Hematopoietic multipotent progenitor cell treated with erythropoietin and hydrocortisone succinate and interleukin-3 and kit ligand, for 6 days (in vitro differentiated cells): Measurements from ENCODE around the gene NFE2L3.
"Not testable (repeated sequence)": the region's sequence is repeated elsewhere in the genome, so short reads cannot be mapped to it uniquely, and the experiment has no call there.

Experiments used
- DNase-seq: peaks from one replicate; pipeline ENCODE4 v3.0.0-alpha.2; 2015

Gene NFE2L3

DNA sequence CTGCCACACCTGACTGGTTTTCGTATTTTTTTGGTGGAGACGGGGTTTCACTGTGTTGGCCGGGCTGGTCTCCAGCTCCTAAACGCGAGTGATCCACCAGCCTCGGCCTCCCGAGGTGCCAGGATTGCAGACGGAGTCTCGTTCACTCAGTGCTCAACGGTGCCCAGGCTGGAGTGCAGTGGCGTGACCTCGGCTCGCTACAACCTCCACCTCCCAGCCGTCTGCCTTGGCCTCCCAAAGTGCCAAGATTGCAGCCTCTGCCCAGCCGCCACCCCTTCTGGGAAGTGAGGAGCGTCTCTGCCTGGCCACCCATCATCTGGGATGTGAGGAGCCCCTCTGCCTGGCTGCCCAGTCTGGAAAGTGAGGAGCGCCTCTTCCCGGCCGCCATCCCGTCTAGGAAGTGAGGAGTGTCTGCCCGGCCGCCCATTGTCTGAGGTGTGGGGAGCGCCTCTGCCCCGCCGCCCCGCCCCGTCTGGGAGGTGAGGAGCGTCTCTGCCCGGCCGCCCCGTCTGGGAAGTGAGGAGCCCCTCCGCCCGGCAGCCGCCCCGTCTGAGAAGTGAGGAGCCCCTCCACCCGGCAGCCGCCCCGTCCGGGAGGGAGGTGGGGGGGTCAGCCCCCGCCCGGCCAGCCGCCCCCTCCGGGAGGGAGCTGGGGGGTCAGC is 4.2 kb upstream of the NFE2L3 start:
- not testable (repeated sequence) for DNase-seq

- not testable (repeated sequence) for DNase-seq
These were observed 3.7 kb upstream of the NFE2L3 start for GRCh38 chr7:26148307-26148700.

- no peak for DNase-seq
These were observed 2.5 kb upstream of the NFE2L3 start for GRCh38 chr7:26149391-26149977.

- peak; percentile 26 for DNase-seq
These were observed 902 bp upstream of the NFE2L3 start for GRCh38 chr7:26151096-26151495.

- DNase-seq = no peak
These were observed 397 bp upstream of the NFE2L3 start for GRCh38 chr7:26151650-26151952.

- not testable (repeated sequence) for DNase-seq
These were observed 813 bp downstream of the NFE2L3 start for GRCh38 chr7:26152782-26153240.

GRCh38 chr7:26153241-26153822 is 1.3 kb downstream of the NFE2L3 start:
- peak; percentile 41 for DNase-seq

DNA sequence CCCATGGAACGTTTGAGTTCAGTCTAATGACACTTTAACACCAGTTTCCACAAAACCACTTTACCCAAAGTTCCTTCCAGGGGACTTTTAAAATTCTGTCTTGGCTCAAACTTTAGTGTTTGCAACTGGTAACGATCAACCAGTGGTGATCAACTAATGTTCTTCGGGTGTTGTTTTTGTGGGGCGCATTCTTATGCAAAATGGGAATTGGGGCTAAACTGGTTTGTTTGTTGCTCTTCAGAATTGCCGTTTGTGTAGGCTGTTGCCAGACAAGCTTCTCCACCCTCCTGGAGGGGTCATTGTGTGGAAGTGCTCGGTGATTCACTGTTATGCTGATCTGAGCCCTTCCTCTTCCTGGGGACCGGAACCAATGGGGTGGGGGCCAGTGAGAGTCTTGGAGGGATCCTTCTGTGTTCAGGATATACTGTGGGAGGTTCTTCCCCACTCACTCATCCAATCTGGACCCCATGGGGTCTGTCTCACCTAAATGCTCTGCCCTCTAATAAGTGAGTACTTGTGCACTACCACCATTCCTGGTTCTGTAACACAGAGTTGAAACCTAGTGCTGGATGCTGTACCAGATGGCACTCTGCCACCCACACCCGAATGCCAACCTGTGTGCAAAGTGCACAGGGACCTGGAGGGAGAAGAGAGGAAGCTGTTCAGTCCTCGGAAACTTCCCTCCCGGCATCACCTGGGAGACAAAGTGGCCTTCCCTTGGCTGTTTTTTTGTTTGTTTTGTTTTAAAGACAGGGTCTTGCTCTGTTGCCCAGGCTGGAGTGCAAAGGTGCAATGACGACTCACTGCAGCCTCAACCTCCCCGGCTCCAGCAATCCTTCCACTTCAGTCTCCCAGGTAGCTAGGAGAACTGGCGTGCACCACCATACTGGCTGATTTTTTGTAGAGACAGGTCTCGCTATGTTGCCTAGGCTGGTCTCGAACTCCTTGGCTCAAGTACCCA is 2.1 kb downstream of the NFE2L3 start:
- peak; percentile 56 for DNase-seq

GRCh38 chr7:26155531-26156375 is 3.8 kb downstream of the NFE2L3 start:
- peak; percentile 42 for DNase-seq

DNA sequence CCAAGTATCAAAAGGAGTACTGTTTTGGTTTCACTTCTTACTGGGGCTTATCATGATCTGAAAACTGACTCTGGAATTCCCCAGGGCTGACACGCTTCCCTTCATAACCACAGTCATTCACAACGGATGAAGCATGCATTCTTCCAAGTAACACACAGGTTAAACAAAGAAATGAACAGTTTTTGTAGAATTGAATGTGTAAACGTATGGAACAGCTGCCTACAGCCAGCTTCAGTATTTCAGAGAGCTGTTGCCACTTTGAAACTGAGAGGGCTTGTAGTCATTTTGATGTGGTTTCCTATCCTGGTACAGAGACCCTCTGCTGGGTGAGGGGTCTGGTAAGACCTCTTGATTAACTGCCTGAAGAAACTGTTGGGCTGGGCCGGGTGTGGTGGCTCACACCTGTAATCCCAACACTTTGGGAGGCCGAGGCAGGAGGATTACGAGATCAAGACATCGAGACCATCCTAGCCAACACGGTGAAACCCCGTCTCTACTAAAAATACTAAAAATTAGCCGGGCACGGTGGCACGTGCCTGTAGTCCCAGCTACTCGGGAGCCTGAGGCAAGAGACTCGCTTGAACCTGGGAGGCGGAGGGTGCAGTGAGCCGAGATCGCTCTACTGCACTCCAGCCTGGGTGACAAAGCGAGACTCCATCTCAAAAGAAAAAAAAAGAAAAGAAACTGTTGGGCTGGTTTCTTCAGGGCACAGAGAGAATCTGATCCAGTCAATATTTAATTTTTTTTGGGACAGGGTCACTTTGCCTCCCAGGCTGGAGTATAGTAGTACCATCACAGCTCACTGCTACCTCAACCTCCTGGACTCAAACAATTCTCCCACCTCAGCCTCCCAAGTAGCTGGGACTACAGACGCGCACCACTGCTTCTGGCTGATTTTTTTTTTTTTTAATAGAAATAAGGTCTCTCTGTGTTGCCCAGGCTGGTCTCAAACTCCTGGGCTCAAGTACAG is 4.7 kb downstream of the NFE2L3 start:
- peak; percentile 47 for DNase-seq

DNA sequence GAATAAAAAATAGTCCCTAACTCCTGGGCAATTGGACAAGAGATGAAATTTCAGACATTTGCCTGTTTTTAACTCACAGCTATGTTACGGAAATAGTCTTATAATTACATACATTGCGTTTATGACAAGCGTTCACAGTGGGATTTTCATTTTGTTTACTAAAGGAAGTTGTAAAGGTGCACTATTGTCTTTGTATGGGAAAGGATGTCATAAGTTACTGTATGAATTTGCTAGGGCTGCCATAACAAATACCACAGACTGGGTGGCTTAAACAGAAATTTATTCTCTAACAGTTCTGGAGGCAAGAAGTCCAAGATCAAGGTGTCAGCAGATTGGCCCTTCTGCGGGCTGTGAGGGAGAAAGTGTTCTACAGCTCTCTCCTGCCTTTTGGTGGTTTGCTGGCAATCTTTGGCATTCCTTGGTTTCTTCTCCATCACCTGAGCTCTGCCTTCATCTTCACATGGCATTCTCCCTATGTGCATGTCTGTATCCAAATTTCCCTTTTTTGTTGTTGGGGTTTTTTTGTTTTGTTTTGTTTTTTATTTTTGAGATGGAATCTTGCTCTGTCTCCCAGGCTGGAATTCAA is 5.6 kb downstream of the NFE2L3 start:
- DNase-seq = no peak

DNA sequence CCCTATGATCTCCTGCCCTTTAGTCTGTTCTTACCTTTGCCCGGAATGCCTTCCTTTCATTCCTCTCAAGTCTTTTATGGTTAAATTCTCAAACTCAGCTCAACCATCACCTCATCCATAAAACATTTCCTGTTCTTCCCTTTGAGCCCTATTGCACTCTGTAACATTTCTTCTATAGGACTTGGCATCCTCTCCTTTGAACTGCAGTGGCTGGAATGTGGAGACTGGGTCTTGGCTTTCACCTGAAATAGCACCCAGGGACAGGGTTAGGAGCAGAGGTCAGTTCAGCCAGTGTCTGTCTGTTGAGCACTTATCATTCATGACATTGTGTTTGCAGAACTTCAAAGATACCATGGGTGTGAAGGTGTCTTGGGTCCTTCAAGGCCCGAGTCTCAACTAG is 7.2 kb downstream of the NFE2L3 start:
- no peak for DNase-seq

DNA sequence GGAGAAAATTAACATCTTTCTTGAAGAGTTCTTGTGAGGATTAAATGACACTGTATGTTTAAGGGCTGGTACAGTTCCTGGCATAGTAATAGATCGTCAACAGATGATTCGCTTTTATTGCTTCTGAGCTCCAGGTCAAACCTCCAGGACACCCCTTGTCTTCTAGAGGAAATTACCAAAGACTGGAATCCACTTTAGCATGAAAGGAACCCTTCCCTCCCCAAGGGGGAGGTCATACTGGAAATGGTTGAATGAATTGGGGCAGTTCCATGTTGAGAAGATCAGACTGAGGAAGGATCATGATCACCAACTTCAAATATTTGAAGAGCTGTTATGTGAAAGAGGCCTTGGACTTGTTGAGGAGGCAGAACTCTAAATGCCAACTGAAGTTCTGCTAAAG is 8.9 kb downstream of the NFE2L3 start:
- DNase-seq = no peak

DNA sequence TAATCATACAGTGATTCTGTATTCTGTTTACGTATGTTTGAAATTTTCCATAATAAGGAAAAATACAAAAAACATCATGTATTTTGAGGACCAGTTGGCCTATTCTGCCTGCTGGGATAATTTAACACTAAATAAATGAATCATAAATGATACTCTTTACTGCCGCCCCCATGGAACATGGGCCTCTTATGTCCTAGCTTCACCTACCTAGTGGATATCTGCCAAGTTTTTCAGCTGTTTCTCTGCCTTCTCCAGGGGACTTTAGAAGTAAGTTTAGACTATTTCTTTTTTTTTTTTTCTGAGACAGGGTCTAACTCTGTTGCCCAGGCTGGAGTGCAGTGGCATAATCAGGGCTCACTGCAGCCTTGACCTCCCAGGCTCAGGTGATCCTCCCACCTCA is 10.4 kb downstream of the NFE2L3 start:
- DNase-seq = no peak

DNA sequence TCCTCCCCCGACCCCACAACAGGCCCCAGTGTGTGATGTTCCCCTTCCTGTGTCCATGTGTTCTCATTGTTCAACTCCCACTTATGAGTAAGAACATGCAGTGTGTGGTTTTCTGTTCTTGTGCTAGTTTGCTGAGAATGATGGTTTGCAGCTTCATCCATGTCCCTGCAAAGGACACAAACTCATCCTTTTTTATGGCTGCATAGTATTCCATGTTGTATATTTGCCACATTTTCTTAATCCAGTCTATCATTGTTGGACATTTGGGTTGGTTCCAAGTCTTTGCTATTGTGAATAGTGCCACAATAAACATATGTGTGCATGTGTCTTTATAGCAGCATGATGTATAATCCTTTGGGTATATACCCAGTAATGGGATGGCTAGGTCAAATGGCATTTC is 11.8 kb downstream of the NFE2L3 start:
- not testable (repeated sequence) for DNase-seq

- peak; percentile 35 for DNase-seq
These were observed 14.1 kb downstream of the NFE2L3 start for GRCh38 chr7:26165950-26166683.

- DNase-seq = peak; percentile 28
These were observed 14.8 kb downstream of the NFE2L3 start for GRCh38 chr7:26166684-26167266.

DNA sequence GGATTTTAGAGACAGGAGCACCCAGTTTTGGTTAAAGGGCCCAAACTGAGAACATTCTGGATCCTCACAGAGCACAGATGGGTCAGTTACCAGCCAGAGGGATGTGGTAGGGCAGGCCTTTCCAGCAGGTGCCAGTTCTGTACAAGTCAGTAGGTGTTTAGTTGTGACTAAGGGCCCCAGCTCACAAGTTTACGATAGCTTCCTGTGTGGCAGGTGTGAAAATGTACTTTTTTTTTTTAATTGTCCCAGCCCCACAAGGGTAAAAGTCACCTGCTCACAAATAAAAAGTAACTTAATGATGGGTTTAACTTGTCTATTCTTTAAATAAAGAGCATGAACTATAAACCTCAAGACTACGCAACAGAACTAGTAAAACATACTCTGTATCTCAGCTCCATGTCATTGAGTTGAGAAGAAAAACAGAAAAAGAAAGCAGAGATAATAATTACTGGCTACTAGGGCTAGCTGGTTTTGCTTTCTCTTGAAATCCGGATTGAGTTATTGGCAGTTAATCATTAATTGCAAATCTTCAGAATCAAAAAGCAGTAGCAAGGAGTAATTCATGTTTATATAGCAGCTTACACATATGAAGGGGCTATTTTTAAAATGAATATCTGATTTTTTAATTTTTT is 15.4 kb downstream of the NFE2L3 start:
- no peak for DNase-seq

GRCh38 chr7:26168458-26169023 is 16.5 kb downstream of the NFE2L3 start:
- DNase-seq = no peak
